NCI-H345 treated with DMSO at 0.1 percent for 48 hours (cell line): ENCODE results near the gene SUZ12.
"Not testable (repeated sequence)": the region's sequence is repeated elsewhere in the genome, so short reads cannot be mapped to it uniquely, and the experiment has no call there.

Source experiments
- DNase-seq: peaks from one replicate; lab custom pipeline; 2025; ENCODE audit not compliant: unreplicated experiment; lab: John Stamatoyannopoulos, UW

The SUZ12 gene

DNA sequence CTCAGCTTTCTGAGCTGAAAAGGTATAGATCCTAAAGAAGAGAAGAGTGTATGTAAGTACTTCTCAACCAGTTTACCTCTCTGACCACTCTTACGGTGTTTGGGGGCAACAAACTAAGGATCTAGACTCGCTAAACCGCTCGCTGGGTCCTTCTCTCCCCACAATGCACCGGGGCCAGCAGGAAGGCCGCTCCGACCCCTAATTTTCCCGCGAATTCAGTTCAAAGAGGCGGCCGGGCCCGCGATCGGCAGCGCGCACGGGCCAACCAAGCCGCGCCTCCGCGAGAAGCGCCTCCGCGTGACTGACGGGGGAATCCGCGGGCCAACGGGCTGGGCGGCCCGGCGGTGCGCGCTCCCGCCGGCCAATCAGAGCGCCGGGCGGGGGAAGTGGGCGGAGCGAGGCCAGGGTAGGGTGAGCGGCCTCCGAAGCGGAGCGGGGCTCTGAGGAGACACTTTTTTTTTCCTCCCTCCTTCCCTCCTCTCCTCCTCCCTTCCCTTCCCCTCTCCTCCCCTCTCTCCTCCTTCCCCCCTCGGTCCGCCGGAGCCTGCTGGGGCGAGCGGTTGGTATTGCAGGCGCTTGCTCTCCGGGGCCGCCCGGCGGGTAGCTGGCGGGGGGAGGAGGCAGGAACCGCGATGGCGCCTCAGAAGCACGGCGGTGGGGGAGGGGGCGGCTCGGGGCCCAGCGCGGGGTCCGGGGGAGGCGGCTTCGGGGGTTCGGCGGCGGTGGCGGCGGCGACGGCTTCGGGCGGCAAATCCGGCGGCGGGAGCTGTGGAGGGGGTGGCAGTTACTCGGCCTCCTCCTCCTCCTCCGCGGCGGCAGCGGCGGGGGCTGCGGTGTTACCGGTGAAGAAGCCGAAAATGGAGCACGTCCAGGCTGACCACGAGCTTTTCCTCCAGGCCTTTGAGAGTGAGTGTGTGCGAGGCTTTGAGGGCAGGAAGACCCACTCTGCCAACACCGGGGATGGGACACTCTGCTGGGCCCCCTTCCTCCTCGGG lies at the start of gene SUZ12:
TSS of gene SUZ12 (plus strand) at position 393 of the 995 bp plus-strand sequence. CDS start at position 633, 240 bp downstream.
- DNase-seq = peak; percentile 49

DNA sequence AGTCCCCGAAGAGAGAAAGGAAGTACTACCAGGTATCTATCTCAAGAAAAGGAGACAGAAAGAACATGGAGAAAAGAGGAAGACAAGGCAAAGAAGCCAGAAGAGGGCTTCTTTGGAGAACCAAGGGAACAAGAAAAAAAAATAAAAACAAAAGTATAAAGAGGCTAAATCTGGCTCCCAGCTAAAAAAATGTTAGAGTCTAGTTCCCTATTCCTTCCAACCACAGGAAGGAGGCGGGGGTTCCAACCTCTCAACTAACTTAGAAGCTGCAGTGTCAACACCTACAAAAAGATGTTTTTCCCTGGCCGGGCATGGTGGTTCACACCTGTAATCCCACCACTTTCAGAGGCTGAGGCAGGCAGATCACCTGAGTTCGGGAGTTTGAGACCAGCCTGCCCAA lies 48.7 kb upstream of the SUZ12 start:
- DNase-seq = no peak

DNA sequence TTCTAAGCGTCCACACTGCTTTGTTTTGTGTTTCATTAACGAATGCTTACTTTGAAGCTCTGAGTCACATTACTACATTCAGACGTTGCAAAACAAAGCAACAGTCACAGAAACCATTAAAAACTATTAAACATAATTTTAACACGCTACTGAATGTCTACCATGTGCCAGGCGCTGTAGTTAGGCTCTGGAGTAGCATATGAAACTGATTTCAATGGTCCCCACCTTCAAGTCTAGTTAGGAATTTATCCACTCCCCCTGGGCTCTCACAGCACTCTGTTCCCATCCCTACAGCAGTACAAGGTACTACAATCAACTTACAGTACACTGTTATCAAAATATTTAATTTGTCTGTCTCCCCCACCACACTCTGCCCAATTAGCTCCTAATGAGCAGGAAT lies 35.9 kb upstream of the SUZ12 start:
- no peak for DNase-seq

DNA sequence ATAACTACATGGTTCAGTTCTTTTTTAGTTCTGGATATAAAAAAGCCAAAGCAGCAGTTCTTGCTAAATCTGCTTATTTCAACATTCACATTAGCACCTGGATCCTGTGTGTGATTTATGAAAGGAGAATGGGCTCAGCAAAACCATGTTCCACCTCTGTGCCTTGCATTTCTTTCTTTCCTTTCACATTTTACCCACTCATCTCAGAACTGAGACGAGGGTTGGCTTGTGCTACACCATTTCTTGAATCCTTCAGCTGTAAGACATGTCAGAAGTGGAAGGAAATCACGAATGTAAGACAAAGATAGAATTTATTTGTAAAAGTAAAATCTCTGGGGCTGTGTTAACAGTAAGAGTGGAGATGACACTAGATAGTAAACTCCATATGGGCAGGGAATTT lies 34.1 kb upstream of the SUZ12 start:
- DNase-seq = no peak

DNA sequence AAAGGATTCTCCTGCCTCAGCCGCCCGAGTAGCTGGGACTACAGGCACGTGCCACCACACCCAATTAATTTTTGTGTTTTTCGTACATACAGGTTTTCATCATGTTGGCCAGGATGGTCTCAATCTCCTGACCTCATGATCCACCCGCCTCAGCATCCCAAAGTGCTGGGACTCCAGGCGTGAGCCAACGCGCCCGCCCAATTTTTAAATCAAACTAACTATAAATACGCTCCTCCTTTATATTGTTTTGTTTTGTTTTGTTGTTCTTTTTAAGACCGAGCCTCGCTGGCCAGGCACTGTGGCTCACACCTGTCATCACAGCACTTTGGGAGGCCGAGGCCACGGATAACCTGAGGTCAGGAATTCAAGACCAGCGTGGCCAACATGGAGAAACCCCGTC lies 33.4 kb upstream of the SUZ12 start:
- no peak for DNase-seq

DNA sequence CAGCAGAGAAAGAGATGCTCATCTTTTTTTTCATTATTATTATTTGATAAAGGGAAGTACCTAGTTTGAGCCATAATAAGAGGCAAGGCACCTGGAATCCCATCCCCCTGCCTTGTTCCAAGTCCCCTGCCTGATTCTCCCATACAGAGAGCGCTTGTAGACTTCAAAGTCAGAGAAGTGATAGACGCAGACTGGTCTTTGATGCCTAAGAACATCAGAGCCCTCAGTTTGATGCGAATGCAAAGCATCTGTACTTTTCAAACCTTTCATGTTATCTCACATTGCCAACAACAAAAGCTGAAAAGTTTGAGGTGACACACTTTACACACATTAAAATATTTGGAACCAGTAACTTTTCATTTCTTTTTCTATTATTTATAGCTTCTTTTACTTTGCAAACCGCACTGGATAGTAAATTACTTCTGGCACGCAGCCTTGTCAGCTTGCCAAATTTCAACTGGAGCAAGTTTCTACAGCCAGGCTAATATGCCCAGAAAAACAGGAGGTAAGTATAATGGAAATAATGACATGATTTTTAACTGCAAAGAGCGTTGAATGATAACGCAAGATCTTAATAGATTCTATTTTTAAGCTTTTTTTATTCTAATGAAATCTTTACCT lies 29.4 kb upstream of the SUZ12 start:
- no peak for DNase-seq

DNA sequence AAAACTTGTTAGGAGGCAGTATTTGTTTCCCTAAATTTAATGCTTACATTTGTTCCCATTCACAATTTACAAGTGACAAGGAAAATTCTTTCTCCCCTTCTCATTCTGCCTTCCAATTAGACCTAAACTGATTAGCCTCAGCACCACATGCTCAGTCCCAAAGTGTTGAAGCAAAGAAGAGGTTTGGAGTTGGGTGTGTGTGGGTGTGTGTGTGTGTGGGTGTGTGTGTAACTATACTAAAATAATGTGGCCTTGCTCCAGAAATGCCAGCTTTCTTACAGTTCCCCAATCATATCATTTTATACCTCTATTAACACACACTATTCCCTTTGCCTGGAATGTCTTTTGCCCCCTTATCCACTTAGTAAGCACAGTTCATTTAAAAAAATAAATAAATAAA lies 28.4 kb upstream of the SUZ12 start:
- DNase-seq = no peak

DNA sequence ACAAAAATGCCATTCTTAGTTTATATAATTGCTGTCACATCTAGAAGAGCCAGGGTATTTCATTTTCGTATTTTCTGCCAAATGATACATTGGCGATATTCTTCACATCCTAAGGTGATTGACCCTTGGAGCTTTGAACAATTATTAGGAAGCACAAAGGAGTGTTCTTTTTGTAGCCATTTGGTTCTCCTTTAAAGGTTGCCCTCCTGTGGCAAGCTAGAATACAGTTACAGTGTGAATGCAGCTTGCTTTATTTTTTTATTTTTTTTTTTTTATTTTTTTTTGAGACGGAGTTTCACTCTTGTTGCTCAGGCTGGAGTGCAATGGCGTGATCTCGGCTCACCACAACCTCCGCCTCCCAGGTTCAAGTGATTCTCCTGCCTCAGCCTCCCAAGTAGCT lies 24.1 kb upstream of the SUZ12 start:
- not testable (repeated sequence) for DNase-seq

DNA sequence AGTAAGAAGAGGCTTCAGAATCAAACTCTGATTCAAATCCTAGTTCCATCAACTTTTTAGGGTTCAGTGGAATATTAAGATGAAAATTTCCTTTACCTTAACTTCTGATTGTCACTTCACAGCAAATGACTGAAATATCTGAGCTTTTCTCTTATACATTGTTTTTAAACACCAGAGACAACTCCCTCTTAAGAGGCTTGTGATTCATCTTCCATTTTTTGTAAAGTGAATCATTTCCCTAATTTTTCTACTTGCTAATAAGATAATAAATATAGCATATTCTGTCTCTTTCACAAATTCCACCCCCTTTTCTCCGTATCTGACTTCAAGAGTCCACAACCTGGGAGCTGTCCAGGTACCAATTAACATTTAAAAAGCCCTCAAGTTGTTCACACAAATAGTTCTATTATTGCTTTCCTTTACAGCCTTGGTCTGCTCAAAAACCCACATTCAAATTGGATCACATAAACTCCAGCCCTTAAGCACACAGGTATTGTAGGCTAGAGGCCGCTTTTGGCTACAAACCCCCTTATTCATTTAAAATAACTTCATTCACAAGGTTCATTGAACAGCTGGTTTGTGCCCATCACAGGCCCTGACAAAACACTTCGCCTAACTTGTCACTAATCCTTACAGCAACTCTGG lies 21.2 kb upstream of the SUZ12 start:
- DNase-seq = no peak

DNA sequence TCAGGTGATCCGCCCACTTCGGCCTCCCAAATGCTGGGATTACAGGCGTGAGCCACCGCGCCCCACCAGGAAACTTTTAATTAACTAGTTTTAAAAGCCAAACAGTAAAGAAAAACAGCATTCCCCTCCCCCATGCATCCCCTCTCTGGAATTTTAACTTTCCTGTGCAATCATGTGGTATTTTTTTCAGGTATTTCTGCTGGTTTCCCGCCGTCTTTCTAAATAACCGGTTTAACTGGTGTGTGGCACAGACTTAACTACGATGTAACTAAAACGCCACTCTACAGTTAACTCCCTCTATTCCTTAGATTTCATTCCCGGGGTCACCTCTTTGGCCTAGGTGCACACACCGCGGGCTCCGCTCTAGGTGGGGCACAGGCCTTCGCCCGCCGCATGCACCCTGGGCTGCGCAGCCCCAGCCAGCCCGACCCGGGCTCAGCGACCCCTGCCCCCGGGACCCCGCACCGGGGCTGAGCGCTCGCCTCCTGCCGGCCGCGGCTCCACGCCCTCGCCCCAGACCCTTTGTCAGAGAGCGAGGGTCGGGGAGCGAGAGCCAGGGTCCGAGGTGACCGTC lies 20.2 kb upstream of the SUZ12 start:
- DNase-seq = no peak

DNA sequence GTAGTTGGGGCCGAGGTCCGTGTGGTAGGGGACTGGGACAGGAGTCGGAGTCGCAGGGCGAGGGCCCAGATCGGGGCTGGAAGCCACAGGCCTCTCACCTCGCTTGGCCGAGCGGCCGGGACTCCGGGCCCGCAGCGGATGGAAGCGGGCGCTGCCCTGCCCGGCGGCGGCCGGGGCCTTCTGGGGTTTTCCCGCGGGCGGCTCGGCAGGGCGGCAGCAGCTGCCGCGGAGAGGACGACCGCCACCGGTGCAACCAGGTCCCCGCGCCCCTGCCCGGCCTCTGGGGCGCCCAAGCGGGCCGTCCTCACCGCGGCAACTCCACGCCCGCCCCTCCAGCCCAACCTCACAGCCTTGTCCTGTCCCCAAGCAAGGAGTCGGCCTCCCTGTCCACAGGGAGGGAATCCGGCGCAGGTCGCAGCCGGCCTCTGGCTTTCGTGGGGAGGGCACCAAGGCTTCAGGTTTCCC lies 19.7 kb upstream of the SUZ12 start:
- no peak for DNase-seq

DNA sequence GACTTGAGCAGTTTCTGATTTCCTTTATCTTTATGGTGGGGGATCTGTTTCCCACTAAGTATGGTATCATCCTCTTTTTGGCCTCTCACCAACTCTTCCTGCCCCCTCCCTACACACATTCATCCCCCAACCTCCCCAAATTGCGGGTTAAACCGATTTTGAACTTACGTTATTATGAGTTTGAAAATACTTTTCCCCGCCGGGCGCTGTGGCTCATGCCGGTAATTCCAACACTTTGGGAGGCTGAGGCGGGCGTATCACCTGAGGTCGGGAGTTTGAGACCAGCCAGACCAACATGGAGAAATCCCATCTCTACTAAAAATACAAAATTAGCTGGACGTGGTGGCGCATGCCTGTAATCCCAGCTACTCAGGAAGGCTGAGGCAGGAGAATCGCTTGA lies 19.1 kb upstream of the SUZ12 start:
- not testable (repeated sequence) for DNase-seq

DNA sequence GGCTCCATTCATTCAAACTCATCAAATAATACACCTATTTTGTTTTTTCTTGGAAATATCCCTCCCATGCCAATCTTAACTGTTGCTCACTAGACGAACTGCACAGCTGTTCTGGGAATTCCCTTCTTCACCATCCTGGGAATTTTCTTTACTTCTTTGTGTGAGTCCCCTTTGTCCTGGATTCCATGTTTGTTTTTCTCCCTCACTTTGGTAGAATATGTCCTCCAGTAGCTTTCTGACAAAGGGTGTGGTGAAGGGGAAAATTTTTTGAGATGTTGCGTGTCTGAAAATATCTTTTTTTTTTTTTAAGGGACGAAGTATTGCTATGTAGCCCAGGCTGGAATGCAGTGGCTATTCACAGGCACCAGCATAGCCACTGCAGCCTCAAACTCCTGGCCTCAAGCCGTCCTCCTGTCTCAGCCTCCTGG lies 18.1 kb upstream of the SUZ12 start:
- no peak for DNase-seq

DNA sequence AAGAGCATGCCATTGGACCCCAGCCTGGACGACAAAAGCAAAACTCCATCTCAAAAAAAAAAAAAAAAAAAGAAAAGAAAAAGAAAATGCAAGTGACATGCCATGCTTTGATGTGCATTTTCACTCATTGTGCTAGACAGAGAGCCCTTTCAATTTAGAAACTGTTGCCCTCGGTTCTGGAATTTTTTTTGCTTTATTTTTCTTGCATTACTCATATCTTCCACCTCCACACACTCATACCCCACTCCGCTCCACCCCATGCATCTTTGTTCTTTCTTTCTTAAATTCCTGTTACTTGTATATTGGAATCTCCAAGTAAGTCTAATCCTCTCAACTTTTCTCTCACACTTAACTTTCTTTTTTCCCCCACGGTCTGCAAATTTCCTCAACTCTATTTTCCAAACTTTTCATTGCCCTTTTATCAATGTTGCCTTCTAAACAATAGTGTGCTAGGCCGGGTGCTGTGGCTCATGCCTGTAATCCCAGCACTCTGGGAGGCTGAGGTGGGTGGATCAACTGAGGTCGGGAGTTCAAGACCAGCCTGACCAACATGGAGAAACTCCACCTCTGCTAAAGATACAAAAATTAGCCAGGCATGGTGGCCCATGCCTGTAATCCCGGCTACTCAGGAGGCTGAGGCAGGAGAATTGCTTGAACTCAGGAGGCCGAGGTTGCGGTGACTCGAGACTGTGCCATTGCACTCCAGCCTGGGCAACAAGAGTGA lies 16.8 kb upstream of the SUZ12 start:
- DNase-seq = no peak

DNA sequence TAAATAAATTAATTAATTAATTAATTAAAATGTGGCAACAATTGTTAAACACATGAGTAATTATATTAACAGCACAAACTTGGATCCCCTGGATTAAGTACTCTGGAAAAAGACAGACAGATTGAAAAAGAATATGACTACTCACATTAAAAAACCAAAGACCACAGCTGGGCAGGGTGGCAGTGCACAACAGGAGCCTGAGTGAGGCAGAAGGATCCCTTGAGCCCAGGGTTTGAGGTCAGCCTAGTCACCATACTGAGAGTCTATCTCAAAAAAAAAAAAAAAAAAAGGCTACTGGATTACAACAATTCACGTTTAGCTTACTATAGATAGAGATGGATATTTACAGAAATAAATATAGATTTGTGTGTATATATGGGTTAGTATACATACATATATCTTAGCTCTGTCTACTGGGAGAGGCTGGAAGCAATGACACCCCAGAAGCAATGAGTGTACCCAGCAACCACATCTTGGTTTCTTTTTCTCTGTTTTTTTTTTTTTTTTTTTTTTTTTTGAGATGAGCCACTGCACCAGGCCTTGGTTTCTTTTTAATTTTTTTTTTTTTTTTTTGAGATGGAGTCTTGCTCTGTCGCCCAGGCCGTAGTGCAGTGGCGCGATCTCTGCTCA lies 10.6 kb upstream of the SUZ12 start:
- no peak for DNase-seq

DNA sequence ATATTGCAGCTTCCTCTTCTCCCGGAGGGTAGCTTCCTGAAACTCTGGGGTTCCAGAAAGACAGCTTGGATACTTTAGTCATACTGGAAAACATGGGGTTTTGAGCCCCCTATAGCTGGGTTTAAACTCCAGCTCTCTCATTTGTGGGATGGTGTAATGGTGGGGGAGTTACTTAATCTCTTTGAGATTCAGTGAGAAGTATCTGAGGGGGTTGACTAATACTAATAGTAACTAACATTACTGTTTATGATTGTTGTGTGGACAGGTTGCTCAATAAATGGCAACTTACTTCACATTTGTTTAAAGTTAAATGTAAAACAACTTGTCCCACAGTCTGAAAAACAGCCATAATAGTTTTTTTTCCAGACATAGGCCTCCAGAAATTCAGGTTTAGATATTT lies 5.1 kb upstream of the SUZ12 start:
- no peak for DNase-seq

DNA sequence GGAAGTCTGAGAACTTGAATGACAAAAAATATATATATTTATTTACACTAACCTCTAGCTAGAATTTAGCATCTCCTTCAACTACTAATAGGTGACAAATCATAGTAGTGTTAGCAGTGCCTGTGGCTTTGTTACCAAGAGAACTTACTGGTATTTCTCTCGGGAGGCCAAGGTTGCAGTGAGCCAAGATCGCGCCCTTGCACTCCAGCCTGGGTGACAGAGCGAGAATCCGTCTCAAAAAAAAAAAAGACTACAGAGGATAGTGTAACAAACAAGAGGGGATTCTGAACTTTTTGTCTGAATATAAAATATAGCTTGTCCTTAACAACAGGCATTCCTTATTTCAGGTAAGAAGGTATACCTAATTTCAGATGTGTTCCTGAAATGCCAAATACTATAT lies 1.3 kb upstream of the SUZ12 start:
- DNase-seq = no peak

DNA sequence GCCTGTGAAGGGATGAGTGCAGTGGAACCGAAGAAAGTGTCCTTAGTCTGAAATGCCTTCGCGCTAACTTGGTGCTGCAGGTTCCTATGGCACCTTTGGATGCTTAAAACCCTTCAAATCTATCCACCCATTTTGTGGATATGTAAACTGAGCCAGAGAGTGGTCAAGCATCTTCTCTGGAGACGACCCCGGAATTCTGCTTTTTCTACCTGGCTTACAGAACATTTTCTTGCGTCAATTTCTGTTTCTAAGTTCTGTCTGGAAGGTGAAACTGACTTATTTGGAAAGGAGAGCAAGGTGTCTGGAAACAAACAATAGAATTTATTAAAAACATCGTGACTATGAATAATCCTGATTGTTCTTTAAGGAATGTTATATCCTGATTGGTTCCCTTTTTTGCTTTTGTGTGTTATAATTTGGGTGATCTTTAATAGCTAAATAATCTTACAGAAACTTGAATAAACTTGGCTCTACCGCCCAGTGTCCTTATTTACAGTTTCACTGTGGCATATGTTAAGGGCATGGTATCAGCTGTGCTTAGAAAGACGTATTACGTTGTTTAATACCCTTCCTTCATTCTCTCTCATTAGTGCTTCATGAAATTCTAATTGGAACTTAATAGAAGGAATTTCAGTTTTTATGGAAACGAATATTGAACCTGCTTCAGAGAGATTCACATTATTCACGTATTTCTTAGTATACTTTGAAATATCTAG lies 1.3 kb downstream of the SUZ12 start:
- DNase-seq = not testable (repeated sequence)

DNA sequence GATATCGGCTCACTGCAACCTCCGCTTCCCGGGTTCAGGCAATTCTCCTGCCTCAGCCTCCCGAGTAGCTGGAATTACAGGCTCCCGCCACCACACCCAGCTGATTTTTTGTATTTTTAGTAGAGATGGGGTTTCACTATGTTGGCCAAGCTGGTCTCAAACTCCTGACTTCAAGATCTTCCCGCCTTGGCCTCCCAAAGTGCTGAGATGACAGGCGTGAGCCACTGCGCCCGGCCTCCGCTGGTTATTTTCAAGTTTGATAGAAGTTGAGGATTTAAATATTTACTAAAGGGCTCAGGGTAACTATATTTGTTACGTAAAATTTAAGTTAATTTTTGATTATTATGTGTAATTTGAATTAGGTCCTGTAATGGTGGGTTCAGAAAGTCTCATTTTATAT lies 5.1 kb downstream of the SUZ12 start:
- not testable (repeated sequence) for DNase-seq

DNA sequence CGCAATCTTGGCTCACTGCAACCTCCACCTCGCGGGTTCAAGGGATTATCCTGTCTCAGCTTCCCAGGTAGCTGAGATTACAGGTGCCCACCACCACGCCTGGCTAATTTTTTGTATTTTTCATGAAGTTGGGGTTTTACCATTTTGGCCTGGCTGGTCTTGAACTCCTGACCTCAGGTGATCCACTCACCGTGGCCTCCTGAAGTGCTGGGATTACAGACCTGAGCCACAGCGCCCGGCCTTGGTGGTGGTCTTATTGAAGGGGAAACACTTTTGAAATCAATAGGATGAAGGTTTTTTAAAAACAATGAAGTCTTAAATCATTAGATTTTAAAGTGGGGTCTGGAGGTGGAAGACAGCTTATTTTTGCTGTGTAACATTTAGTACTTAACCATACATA lies 5.6 kb downstream of the SUZ12 start:
- not testable (repeated sequence) for DNase-seq
